KMS-11 (cell line): ENCODE data around the gene HOXA13.

ENCODE experiments used
- H2AFZ ChIP-seq: fragments of 200-600 bp; sonication (generic); 2 replicates; pipeline ENCODE4 v1.6.1; 2016; ENCODE audit warnings: antibody characterized with exemption, mixed run types, low read depth
- H3K27ac ChIP-seq: fragments of 200-600 bp; sonication (generic); 2 replicates; pipeline ENCODE4 v1.6.1; 2016; ENCODE audit warnings: mild to moderate bottlenecking, mixed run types
- H3K27me3 ChIP-seq: fragments of 200-600 bp; sonication (generic); 2 replicates; pipeline ENCODE4 v1.6.1; 2017; ENCODE audit warnings: mild to moderate bottlenecking, low read depth, mixed run types, moderate library complexity; ENCODE audit not compliant: insufficient read depth
- H3K36me3 ChIP-seq: fragments of 200-600 bp; sonication (generic); 2 replicates; pipeline ENCODE4 v1.6.1; 2017; ENCODE audit warnings: mild to moderate bottlenecking, mixed run types; ENCODE audit not compliant: insufficient read depth
- H3K4me1 ChIP-seq: fragments of 200-600 bp; sonication (generic); 2 replicates; pipeline ENCODE4 v1.6.1; 2016; ENCODE audit warnings: mild to moderate bottlenecking, low read depth, mixed run types; ENCODE audit not compliant: poor library complexity, severe bottlenecking
- H3K4me2 ChIP-seq: fragments of 200-600 bp; sonication (generic); 2 replicates; pipeline ENCODE4 v1.7.0; 2016; ENCODE audit warnings: mild to moderate bottlenecking, mixed run types
- H3K4me3 ChIP-seq: fragments of 200-600 bp; sonication (generic); IDR thresholded peaks from 2 replicates; pipeline ENCODE4 v1.6.1; 2017; ENCODE audit warnings: low read depth, low read length, mixed read lengths; ENCODE audit not compliant: insufficient read depth
- H3K79me2 ChIP-seq: fragments of 200-600 bp; sonication (generic); 2 replicates; pipeline ENCODE4 v1.6.1; 2016; ENCODE audit warnings: low read depth, mixed run types; ENCODE audit not compliant: insufficient read depth
- H3K9ac ChIP-seq: fragments of 200-600 bp; sonication (generic); 2 replicates; pipeline ENCODE4 v1.6.1; 2016; ENCODE audit warnings: mild to moderate bottlenecking, mixed run types
- H4K20me1 ChIP-seq: fragments of 200-600 bp; sonication (generic); 2 replicates; pipeline ENCODE4 v1.6.1; 2016; ENCODE audit warnings: mild to moderate bottlenecking, mixed run types; ENCODE audit not compliant: insufficient read depth
- TF ChIP-seq, protein P1 (sequence below): fragments of 200-600 bp; sonication (generic); conservative IDR thresholded peaks from 2 replicates; pipeline ENCODE4 v1.6.1; 2017; ENCODE audit warnings: low read depth, mild to moderate bottlenecking, antibody characterized with exemption, low read length, moderate library complexity, mixed read lengths

The HOXA13 gene

GRCh38 chr7:27208998-27209397 lies 9.1 kb upstream of the HOXA13 start:
- H3K79me2 ChIP-seq = no peaks in the 10 kb centered on the region
- H3K4me3 ChIP-seq = no peak overlapping the region
- H3K9ac ChIP-seq = no peak overlapping the region
- no peaks in the 10 kb centered on the region for H3K4me1 ChIP-seq
- no peaks in the 10 kb centered on the region for H3K27me3 ChIP-seq
- no peak overlapping the region for H3K4me2 ChIP-seq
- H2AFZ ChIP-seq = no peak overlapping the region
- H4K20me1 ChIP-seq = no peaks in the 10 kb centered on the region
- H3K27ac ChIP-seq = no peak overlapping the region
- TF ChIP-seq, protein P1, sequence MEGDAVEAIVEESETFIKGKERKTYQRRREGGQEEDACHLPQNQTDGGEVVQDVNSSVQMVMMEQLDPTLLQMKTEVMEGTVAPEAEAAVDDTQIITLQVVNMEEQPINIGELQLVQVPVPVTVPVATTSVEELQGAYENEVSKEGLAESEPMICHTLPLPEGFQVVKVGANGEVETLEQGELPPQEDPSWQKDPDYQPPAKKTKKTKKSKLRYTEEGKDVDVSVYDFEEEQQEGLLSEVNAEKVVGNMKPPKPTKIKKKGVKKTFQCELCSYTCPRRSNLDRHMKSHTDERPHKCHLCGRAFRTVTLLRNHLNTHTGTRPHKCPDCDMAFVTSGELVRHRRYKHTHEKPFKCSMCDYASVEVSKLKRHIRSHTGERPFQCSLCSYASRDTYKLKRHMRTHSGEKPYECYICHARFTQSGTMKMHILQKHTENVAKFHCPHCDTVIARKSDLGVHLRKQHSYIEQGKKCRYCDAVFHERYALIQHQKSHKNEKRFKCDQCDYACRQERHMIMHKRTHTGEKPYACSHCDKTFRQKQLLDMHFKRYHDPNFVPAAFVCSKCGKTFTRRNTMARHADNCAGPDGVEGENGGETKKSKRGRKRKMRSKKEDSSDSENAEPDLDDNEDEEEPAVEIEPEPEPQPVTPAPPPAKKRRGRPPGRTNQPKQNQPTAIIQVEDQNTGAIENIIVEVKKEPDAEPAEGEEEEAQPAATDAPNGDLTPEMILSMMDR = no peak
- H3K36me3 ChIP-seq = no peaks in the 10 kb centered on the region

DNA sequence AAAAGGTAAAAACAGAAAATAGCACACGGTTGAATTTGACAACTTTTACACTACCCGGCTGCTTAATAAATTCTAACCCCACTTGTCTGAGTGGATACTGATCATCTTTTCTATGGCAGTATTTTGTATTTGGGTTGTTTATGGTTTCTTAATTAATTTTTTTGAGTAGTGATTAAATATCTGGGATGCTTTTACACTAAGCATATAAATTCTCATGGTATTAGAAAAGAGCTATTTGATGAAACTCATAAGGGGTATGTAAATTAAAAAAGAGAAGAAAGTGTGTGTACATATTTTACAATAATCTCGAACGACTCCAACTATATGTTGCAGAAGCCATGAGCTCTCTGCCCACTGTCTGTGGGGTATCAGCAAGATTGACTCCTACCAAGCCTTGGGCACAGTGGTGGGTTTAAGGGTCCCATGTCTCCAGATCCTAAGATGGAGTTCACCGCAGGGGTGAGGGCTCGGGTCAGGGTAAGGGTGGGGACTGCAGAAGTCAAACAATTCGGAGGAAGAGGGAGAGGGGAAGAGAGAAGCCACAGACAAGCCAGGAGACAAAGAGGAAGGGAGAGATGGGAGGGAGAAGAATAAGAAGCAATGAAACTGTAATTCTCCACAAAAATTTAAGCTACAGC lies 7.6 kb upstream of the HOXA13 start:
- Histone ChIP-seq H3K9ac (no peak overlapping the region), H3K4me2 (no peak overlapping the region), H3K36me3 (no peaks in the 10 kb centered on the region), H3K4me3 (no peak overlapping the region), H3K79me2 (no peaks in the 10 kb centered on the region), H3K27ac (no peak overlapping the region), H3K4me1 (no peaks in the 10 kb centered on the region), H2AFZ (no peak overlapping the region), H3K27me3 (no peaks in the 10 kb centered on the region), H4K20me1 (no peaks in the 10 kb centered on the region)
- TF ChIP-seq, protein P1 = no peak

DNA sequence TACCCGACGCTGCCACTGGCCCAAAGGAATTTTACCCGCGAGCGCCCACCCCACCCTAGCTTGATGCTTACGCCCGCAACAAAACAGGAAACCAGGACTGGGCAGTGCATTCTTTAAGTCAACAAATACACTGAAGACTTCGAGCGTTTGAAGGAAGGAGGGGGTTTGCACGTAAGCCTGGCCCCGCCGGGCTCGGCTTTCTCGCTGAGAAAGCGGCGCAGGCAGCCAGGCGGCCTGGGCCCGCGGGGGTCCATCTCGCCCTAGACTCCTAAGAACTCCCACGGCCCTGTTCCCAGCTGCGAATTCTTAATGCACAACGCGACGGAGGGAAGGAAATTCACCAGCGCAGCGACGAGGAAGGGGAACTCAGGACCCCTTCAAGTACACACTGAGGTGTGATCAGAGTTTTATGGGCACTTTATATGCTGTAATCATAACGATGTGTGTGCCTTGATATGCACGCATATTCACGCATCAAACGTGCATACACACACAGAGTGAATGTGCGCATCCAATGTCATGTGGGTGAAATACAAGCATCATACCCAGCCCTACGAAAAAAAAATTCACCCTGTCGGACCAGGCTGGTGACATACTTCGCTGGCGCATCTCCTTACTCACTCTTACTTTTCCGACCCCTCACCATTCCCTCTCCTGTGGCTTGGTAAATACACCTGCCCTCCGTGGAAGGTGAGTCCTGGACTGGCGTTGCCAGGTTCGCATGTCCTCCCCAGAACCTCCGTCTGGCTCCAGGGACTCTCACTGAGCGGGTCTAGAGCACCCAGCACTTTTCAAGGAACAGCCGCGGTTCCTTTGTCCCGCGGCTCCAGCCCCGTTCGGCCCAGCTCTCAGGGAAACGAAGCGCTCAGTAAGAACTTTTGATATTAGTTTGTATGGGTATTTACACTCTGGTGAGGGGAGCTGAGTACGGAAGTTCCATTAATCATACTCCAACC lies 5.7 kb upstream of the HOXA13 start:
- Histone ChIP-seq H2AFZ (no peak overlapping the region), H3K4me1 (no peaks in the 10 kb centered on the region), H3K36me3 (no peaks in the 10 kb centered on the region), H3K4me2 (no peak overlapping the region), H3K9ac (no peak overlapping the region), H3K27me3 (no peaks in the 10 kb centered on the region), H3K79me2 (no peaks in the 10 kb centered on the region), H3K27ac (no peak overlapping the region), H3K4me3 (no peak overlapping the region), H4K20me1 (no peaks in the 10 kb centered on the region)
- TF ChIP-seq, protein P1 = no peak

DNA sequence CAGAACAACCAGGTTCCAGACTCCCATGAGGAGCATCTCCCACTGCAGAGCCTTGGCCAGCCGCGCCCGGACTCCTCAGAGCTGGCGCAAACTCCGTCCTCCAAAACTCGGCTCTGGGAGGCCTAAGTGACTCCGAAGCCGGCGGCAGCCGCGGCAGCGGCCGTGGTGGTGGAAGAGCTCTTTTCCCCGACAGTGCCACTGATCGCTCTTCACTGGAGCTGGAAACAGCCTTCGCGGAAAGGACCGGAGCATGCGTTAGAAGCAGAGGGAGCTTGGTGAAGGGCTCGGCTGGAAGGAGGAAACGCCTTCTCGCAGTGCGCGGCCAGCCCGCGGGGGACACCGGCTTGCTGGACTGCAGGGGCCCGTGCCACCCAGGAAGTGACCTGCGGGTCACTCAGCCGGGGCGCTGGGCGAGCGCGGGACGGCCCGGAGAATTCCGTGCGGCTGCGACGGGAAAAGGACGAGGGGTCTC lies 5.0 kb upstream of the HOXA13 start:
- no peaks in the 10 kb centered on the region for H3K79me2 ChIP-seq
- H3K4me2 ChIP-seq = no peak overlapping the region
- H2AFZ ChIP-seq = no peak overlapping the region
- H4K20me1 ChIP-seq = no peaks in the 10 kb centered on the region
- no peak overlapping the region for H3K27ac ChIP-seq
- H3K4me1 ChIP-seq = no peaks in the 10 kb centered on the region
- TF ChIP-seq, protein P1 = no peak
- H3K27me3 ChIP-seq = no peaks in the 10 kb centered on the region
- no peaks in the 10 kb centered on the region for H3K36me3 ChIP-seq
- no peak overlapping the region for H3K9ac ChIP-seq
- H3K4me3 ChIP-seq = no peak overlapping the region
